Measurements from ENCODE around the gene CEP112. TPM values are rescaled to one million over a fixed set of nuclear protein-coding genes. Genes with fewer than 3 reads are reported as not detected.
"Not testable (repeated sequence)": the region's sequence is repeated elsewhere in the genome, so short reads cannot be mapped to it uniquely, and the experiment has no call there.

The CEP112 gene
- total RNA-seq, 1 donor from 2014 or later = 5.1 TPM

- intact Hi-C loops (cut with micrococcal nuclease) = no loop called here
Observed at GRCh38 chr17:65848751-65849150, 343.2 kb downstream of the CEP112 start.

GRCh38 chr17:65841089-65841488, 350.8 kb downstream of the CEP112 start:
- intact Hi-C loops (cut with micrococcal nuclease) = no loop called here

GRCh38 chr17:65837232-65837631, 354.7 kb downstream of the CEP112 start:
- intact Hi-C loops (cut with micrococcal nuclease) = not testable (repeated sequence)

- intact Hi-C loops (cut with micrococcal nuclease) = no loop called here
Observed at GRCh38 chr17:65833214-65833613, 358.7 kb downstream of the CEP112 start.

GRCh38 chr17:65830356-65830755, 361.6 kb downstream of the CEP112 start:
- intact Hi-C loops (cut with micrococcal nuclease) = no loop called here

- intact Hi-C loops (cut with micrococcal nuclease) = not testable (repeated sequence)
Observed at GRCh38 chr17:65826577-65826976, 365.4 kb downstream of the CEP112 start.

- intact Hi-C loops (cut with micrococcal nuclease) = no loop called here
Observed at GRCh38 chr17:65824901-65825300, 367.0 kb downstream of the CEP112 start.

- intact Hi-C loops (cut with micrococcal nuclease) = no loop called here
Observed at GRCh38 chr17:65823713-65824112, 368.2 kb downstream of the CEP112 start.

- intact Hi-C loops (cut with micrococcal nuclease) = no loop called here
Observed at GRCh38 chr17:65820811-65821210, 371.1 kb downstream of the CEP112 start.

- intact Hi-C loops (cut with micrococcal nuclease) = no loop called here
Observed at GRCh38 chr17:65820306-65820705, 371.6 kb downstream of the CEP112 start.

- intact Hi-C loops (cut with micrococcal nuclease) = no loop called here
Observed at GRCh38 chr17:65819810-65820209, 372.1 kb downstream of the CEP112 start.

- intact Hi-C loops (cut with micrococcal nuclease) = no loop called here
Observed at GRCh38 chr17:65817951-65818350, 374.0 kb downstream of the CEP112 start.

GRCh38 chr17:65814418-65814817, 377.5 kb downstream of the CEP112 start:
- intact Hi-C loops (cut with micrococcal nuclease) = no loop called here

- intact Hi-C loops (cut with micrococcal nuclease) = no loop called here
Observed at GRCh38 chr17:65813306-65813705, 378.6 kb downstream of the CEP112 start.

- intact Hi-C loops (cut with micrococcal nuclease) = no loop called here
Observed at GRCh38 chr17:65811043-65811442, 380.9 kb downstream of the CEP112 start.

- intact Hi-C loops (cut with micrococcal nuclease) = loop anchor here (10.0 kb wide), 1 partner anchor 575 kb away; no protein-coding TSS in a partner anchor
Observed at GRCh38 chr17:65809366-65809765, 382.6 kb downstream of the CEP112 start.

GRCh38 chr17:65808566-65808965, 383.4 kb downstream of the CEP112 start:
- intact Hi-C loops (cut with micrococcal nuclease) = loop anchor here (10.0 kb wide), 1 partner anchor 574 kb away; no protein-coding TSS in a partner anchor

- intact Hi-C loops (cut with micrococcal nuclease) = loop anchor here (10.0 kb wide), 1 partner anchor 573 kb away; no protein-coding TSS in a partner anchor
Observed at GRCh38 chr17:65807361-65807760, 384.6 kb downstream of the CEP112 start.

- intact Hi-C loops (cut with micrococcal nuclease) = loop anchor here (10.0 kb wide), 1 partner anchor 567 kb away; no protein-coding TSS in a partner anchor
Observed at GRCh38 chr17:65801513-65801912, 390.4 kb downstream of the CEP112 start.

GRCh38 chr17:65800655-65801054, 391.3 kb downstream of the CEP112 start:
- intact Hi-C loops (cut with micrococcal nuclease) = loop anchor here (10.0 kb wide), 1 partner anchor 566 kb away; no protein-coding TSS in a partner anchor

GRCh38 chr17:65799869-65800268, 392.1 kb downstream of the CEP112 start:
- intact Hi-C loops (cut with micrococcal nuclease) = loop anchor here (10.0 kb wide), 1 partner anchor 565 kb away; no protein-coding TSS in a partner anchor

- intact Hi-C loops (cut with micrococcal nuclease) = no loop called here
Observed at GRCh38 chr17:65799454-65799853, 392.5 kb downstream of the CEP112 start.

GRCh38 chr17:65797809-65798208, 394.1 kb downstream of the CEP112 start:
- intact Hi-C loops (cut with micrococcal nuclease) = no loop called here

- intact Hi-C loops (cut with micrococcal nuclease) = no loop called here
Observed at GRCh38 chr17:65797101-65797500, 394.8 kb downstream of the CEP112 start.
